HepG2 (cell line): ENCODE data around the gene SNAI1. TPM values are rescaled to one million over a fixed set of nuclear protein-coding genes. Genes with fewer than 3 reads are reported as not detected.

Source experiments
- AHR ChIP-seq: IDR thresholded peaks from 2 replicates; pipeline ENCODE4 v1.6.1; 2018; ENCODE audit warnings: missing genetic modification reagents, missing compliant biosample characterization
- CHD4 ChIP-seq: fragments of 200-600 bp; sonication (generic); IDR thresholded peaks from 2 replicates; pipeline ENCODE4 v1.7.0; 2017; ENCODE audit warnings: mild to moderate bottlenecking, low read length, borderline replicate concordance
- ERF ChIP-seq: IDR thresholded peaks from 2 replicates; pipeline ENCODE4 v1.6.1; 2018; ENCODE audit warnings: missing biosample characterization, missing genetic modification reagents
- GABPA ChIP-seq, 2 experiments: IDR thresholded peaks; 2 replicates each; pipeline ENCODE4 v1.6.1; 2011 to 2016; ENCODE audit warnings: low read depth in 2 of 2, low read length in 1 of 2, missing biosample characterization in 1 of 2, missing genetic modification characterization in 1 of 2
- GATAD1 ChIP-seq: IDR thresholded peaks from 2 replicates; pipeline ENCODE4 v1.6.1; 2016; ENCODE audit warnings: missing genetic modification reagents, missing compliant biosample characterization
- IRF2 ChIP-seq: IDR thresholded peaks from 2 replicates; pipeline ENCODE4 v1.6.1; 2018; ENCODE audit warnings: missing genetic modification reagents, missing compliant biosample characterization
- JUN ChIP-seq: sonication (generic); formaldehyde crosslinking; IDR thresholded peaks from 2 replicates; pipeline ENCODE4 v1.4.0; 2020; ENCODE audit warnings: mild to moderate bottlenecking, missing genetic modification reagents
- KDM1A ChIP-seq: IDR thresholded peaks from 2 replicates; pipeline ENCODE4 v1.6.1; 2016; ENCODE audit warnings: missing compliant biosample characterization
- KDM2A ChIP-seq: sonication (generic); formaldehyde crosslinking; IDR thresholded peaks from 2 replicates; pipeline ENCODE4 v1.4.0; 2020; ENCODE audit warnings: low read depth, missing genetic modification reagents, borderline replicate concordance
- KLF12 ChIP-seq: sonication (generic); formaldehyde crosslinking; IDR thresholded peaks from 2 replicates; pipeline ENCODE4 v1.4.0; 2020; ENCODE audit warnings: missing genetic modification reagents, borderline replicate concordance
- NFKB2 ChIP-seq: sonication (generic); formaldehyde crosslinking; IDR thresholded peaks from 2 replicates; pipeline ENCODE4 v1.4.0; 2020; ENCODE audit warnings: missing genetic modification reagents, borderline replicate concordance
- NKX3-1 ChIP-seq: sonication (generic); formaldehyde crosslinking; IDR thresholded peaks from 2 replicates; pipeline ENCODE4 v1.5.0; 2020; ENCODE audit warnings: missing genetic modification reagents
- NONO ChIP-seq, 2 experiments: fragments of 450-650 bp in 1 of 2; sonication (generic) in 1 of 2; formaldehyde crosslinking in 1 of 2; IDR thresholded peaks in 1 of 2; conservative IDR thresholded peaks in 1 of 2; 2 replicates each; pipeline versions ENCODE4 v1.6.1 to v1.8.0; 2017 to 2022; ENCODE audit warnings: mild to moderate bottlenecking in 1 of 2, missing genetic modification reagents in 1 of 2, moderate library complexity in 1 of 2
- NR2F6 ChIP-seq, 2 experiments: IDR thresholded peaks; 2 replicates each; pipeline ENCODE4 v1.6.1; 2016; ENCODE audit warnings: antibody characterized with exemption in 1 of 2, mild to moderate bottlenecking in 1 of 2
- PATZ1 ChIP-seq: sonication (generic); formaldehyde crosslinking; IDR thresholded peaks from 2 replicates; pipeline ENCODE4 v1.4.0; 2020; ENCODE audit warnings: missing genetic modification reagents
- RAD21 ChIP-seq: fragments of 450-650 bp; formaldehyde crosslinking; IDR thresholded peaks from 2 replicates; pipeline ENCODE4 v1.5.0; 2020; ENCODE audit warnings: mild to moderate bottlenecking
- RBM22 ChIP-seq: fragments of 200-400 bp; formaldehyde crosslinking; optimal IDR thresholded peaks from 2 replicates; pipeline ENCODE3; 2017; ENCODE audit warnings: mild to moderate bottlenecking, low read length, moderate library complexity
- SRSF9 ChIP-seq: fragments of 200-400 bp; formaldehyde crosslinking; IDR thresholded peaks from 2 replicates; pipeline ENCODE4 v1.6.1; 2018; ENCODE audit warnings: borderline replicate concordance, mild to moderate bottlenecking, low read depth, low read length; ENCODE audit not compliant: insufficient read depth, poor library complexity, severe bottlenecking
- SSRP1 ChIP-seq: IDR thresholded peaks from 2 replicates; pipeline ENCODE4 v1.6.1; 2016; ENCODE audit warnings: control low read depth
- YEATS4 ChIP-seq: sonication (generic); formaldehyde crosslinking; IDR thresholded peaks from 2 replicates; pipeline ENCODE4 v1.4.0; 2020; ENCODE audit warnings: missing genetic modification reagents, borderline replicate concordance
- ZBTB38 ChIP-seq: sonication (generic); formaldehyde crosslinking; IDR thresholded peaks from 2 replicates; pipeline ENCODE4 v1.5.1; 2020; ENCODE audit warnings: mild to moderate bottlenecking, missing genetic modification reagents
- ZNF234 ChIP-seq: sonication (generic); formaldehyde crosslinking; conservative IDR thresholded peaks from 2 replicates; pipeline ENCODE4 v1.5.1; 2020; ENCODE audit warnings: mild to moderate bottlenecking, missing genetic modification reagents
- ZNF460 ChIP-seq: sonication (generic); formaldehyde crosslinking; IDR thresholded peaks from 2 replicates; pipeline ENCODE4 v1.5.1; 2020; ENCODE audit warnings: missing genetic modification reagents, mild to moderate bottlenecking, borderline replicate concordance
- ZNF605 ChIP-seq: sonication (generic); formaldehyde crosslinking; IDR thresholded peaks from 2 replicates; pipeline ENCODE4 v1.8.0; 2022; ENCODE audit warnings: mild to moderate bottlenecking, missing genetic modification reagents
- ZNF629 ChIP-seq: sonication (generic); formaldehyde crosslinking; conservative IDR thresholded peaks from 2 replicates; pipeline ENCODE4 v1.5.0; 2020; ENCODE audit warnings: missing genetic modification reagents
- polyA plus RNA-seq, 8 experiments: library from polyadenylated mRNA; depleted of rRNA in 3 of 8; stranded (reverse) in 7 of 8; unstranded in 1 of 8; fragments of >200 nt; fragmentation: Illumina TruSeq in 4 of 8; extraction: Trizol in 4 of 8; gene quantifications; 2 replicates each; pipeline versions ENCODE4 v1.2.1 to v1.2.3, GENCODE V29; 2011 to 2016; ENCODE audit warnings: low read depth in 4 of 8, missing spikeins in 1 of 8, mixed read lengths in 1 of 8; ENCODE audit not compliant: insufficient read depth in 1 of 8
- total RNA-seq, 5 experiments: library from RNA; depleted of rRNA; stranded (reverse); fragments of >200 nt; fragmentation: Illumina TruSeq; extraction: Trizol; gene quantifications; 2 replicates each; pipeline ENCODE4 v1.2.3, GENCODE V29; 2016; ENCODE audit warnings: low read depth in 1 of 5
- TF ChIP-seq, protein P1 (sequence below): sonication (generic); formaldehyde crosslinking; IDR thresholded peaks from 2 replicates; pipeline ENCODE4 v1.4.0; 2020; ENCODE audit warnings: mild to moderate bottlenecking, missing genetic modification reagents, borderline replicate concordance

Gene SNAI1
- total and polyA plus RNA-seq, 2 of the 13 experiments (the other 11 are each of a cell fraction or from before 2014, with no cell fraction given), result 1.3 to 1.4 TPM

DNA sequence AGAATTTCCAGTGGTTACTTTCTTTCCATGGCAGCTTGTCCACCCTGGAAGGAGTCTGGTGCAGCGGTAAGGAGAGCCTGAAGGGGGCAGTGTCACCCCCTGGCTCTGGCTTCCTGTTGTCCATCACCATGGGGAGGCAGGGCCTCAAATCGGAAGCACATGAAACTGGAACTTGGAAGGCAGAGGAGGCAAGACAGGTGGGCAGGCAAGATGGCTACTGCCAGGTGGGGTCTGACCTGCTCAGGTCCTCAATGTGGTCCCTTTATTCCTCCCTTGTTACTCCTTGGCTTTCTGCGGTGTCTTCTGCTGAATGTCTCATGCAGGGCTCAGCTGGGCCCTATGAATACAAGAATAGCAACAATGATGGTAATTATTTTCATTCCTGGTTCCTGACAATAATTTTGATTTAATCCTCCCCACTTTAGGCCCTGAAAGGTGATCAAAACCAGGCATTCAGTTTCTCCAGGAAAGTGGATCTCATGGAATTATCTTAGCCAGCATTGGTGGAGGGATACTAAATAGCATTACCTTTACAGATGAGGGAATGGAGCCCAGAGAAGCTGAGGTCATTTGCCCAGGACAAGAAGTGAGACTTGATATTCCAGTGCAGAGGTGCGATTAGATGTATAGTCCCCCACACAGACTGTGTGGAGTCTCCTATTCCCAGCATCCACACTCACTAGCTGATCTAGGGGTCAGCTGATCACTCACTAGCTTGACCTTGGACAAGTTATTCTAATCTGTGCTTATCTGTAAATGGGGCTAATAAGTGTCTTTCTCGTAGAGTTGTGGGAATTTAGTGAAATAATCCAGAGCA lies 17.6 kb upstream of the SNAI1 start (continued):
- TF ChIP-seq YEATS4 (CRISPR knock-in tag) (peak; percentile 50; the same call in 1 of the 2 replicates), ZNF460 (CRISPR knock-in tag) (no peak), KLF12 (CRISPR knock-in tag) (peak; percentile 61; the same call in 1 of the 2 replicates), PATZ1 (CRISPR knock-in tag) (0 out of 2 replicates have a peak, but pooled peaks have one; percentile 11), NKX3-1 (CRISPR knock-in tag) (0 out of 2 replicates have a peak, but pooled peaks have one; percentile 14), NFKB2 (CRISPR knock-in tag) (peak; percentile 43; the same call in 1 of the 2 replicates), NR2F6 (IDR thresholded peaks at IDR 0.05) (no peak), NR2F6 (CRISPR knock-in tag; IDR thresholded peaks at IDR 0.05) (peak; percentile 60; the same call in 1 of the 2 replicates), ZBTB38 (CRISPR knock-in tag) (0 out of 2 replicates have a peak, but pooled peaks have one; percentile 58), IRF2 (CRISPR knock-in tag) (peak; percentile 52; the same call in 1 of the 2 replicates), ZNF605 (no peak), CHD4 (0 out of 2 replicates have a peak, but pooled peaks have one; percentile 40), NONO (IDR thresholded peaks at IDR 0.05) (no peak), NONO (CRISPR knock-in tag; conservative IDR thresholded peaks at IDR 0.05) (no peak), RBM22 (no peak), ZNF234 (no peak), AHR (0 out of 2 replicates have a peak, but pooled peaks have one; percentile 52), GABPA (IDR thresholded peaks at IDR 0.05; ENCODE audit: low read depth, low read length) (peak; percentile 26; the same call in 1 of the 2 replicates), GABPA (CRISPR knock-in tag; IDR thresholded peaks at IDR 0.05; ENCODE audit: low read depth) (peak; percentile 68), GATAD1 (CRISPR knock-in tag) (peak; percentile 25; the same call in 1 of the 2 replicates), ZNF629 (CRISPR knock-in tag) (0 out of 2 replicates have a peak, but pooled peaks have one; percentile 20), RAD21 (peak; percentile 64), JUN (no peak), SSRP1 (CRISPR knock-in tag) (no peak), ERF (CRISPR knock-in tag) (peak; percentile 43; the same call in 1 of the 2 replicates), SRSF9 (no peak), KDM1A (CRISPR knock-in tag) (0 out of 2 replicates have a peak, but pooled peaks have one; percentile 43), KDM2A (CRISPR knock-in tag) (peak; percentile 80)
- TF ChIP-seq, protein P1, sequence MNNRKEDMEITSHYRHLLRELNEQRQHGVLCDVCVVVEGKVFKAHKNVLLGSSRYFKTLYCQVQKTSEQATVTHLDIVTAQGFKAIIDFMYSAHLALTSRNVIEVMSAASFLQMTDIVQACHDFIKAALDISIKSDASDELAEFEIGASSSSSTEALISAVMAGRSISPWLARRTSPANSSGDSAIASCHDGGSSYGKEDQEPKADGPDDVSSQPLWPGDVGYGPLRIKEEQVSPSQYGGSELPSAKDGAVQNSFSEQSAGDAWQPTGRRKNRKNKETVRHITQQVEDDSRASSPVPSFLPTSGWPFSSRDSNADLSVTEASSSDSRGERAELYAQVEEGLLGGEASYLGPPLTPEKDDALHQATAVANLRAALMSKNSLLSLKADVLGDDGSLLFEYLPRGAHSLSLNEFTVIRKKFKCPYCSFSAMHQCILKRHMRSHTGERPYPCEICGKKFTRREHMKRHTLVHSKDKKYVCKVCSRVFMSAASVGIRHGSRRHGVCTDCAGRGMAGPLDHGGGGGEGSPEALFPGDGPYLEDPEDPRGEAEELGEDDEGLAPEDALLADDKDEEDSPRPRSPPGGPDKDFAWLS, result no peak
